SH-SY5Y (cell line): ENCODE measurements around the gene GALNT13.

ENCODE experiments used
- GATA2 ChIP-seq: IDR thresholded peaks from 2 replicates; pipeline ENCODE4 v1.6.1; 2011; ENCODE audit warnings: mild to moderate bottlenecking, low read depth, low read length
- GATA3 ChIP-seq: IDR thresholded peaks from 2 replicates; pipeline ENCODE4 v1.6.1; 2011; ENCODE audit warnings: low read depth, mild to moderate bottlenecking, low read length, moderate library complexity

Gene GALNT13

GRCh38 chr2:154449951-154450658 is 578.4 kb downstream of the GALNT13 start:
- TF ChIP-seq GATA2 (no peak), GATA3 (no peak)

GRCh38 chr2:154452471-154452870 is 580.7 kb downstream of the GALNT13 start:
- no peak for TF ChIP-seq GATA2
- TF ChIP-seq GATA3 = no peak

GRCh38 chr2:154452906-154453493 is 581.3 kb downstream of the GALNT13 start:
- no peak for TF ChIP-seq GATA2
- no peak for TF ChIP-seq GATA3

- TF ChIP-seq GATA2 (no peak), GATA3 (no peak)
Measured at GRCh38 chr2:154455166-154455565, 583.4 kb downstream of the GALNT13 start.

- no peak for TF ChIP-seq GATA3
- no peak for TF ChIP-seq GATA2
Measured at GRCh38 chr2:154455866-154456265, 584.1 kb downstream of the GALNT13 start.

GRCh38 chr2:154457286-154457685 is 585.6 kb downstream of the GALNT13 start:
- TF ChIP-seq GATA2 (no peak), GATA3 (no peak)

- TF ChIP-seq GATA3 (no peak), GATA2 (no peak)
Measured at GRCh38 chr2:154459286-154459685, 587.6 kb downstream of the GALNT13 start.

- TF ChIP-seq GATA3 = no peak
- TF ChIP-seq GATA2 = no peak
Measured at GRCh38 chr2:154462634-154463033, 590.9 kb downstream of the GALNT13 start.

GRCh38 chr2:154466226-154466625 is 594.5 kb downstream of the GALNT13 start:
- no peak for TF ChIP-seq GATA3
- TF ChIP-seq GATA2 = no peak

GRCh38 chr2:154470376-154470775 is 598.7 kb downstream of the GALNT13 start:
- TF ChIP-seq GATA3 (no peak), GATA2 (no peak)

GRCh38 chr2:154477319-154477718 is 605.6 kb downstream of the GALNT13 start:
- no peak for TF ChIP-seq GATA2
- TF ChIP-seq GATA3 = no peak

- TF ChIP-seq GATA2 (no peak), GATA3 (no peak)
Measured at GRCh38 chr2:154480521-154480920, 608.8 kb downstream of the GALNT13 start.

GRCh38 chr2:154481336-154481735 is 609.6 kb downstream of the GALNT13 start:
- TF ChIP-seq GATA2 (no peak), GATA3 (no peak)

GRCh38 chr2:154484338-154485099 is 612.8 kb downstream of the GALNT13 start:
- TF ChIP-seq GATA2 = no peak
- TF ChIP-seq GATA3 = no peak

- TF ChIP-seq GATA3 (no peak), GATA2 (no peak)
Measured at GRCh38 chr2:154488801-154489200, 617.1 kb downstream of the GALNT13 start.
